LoVo (cell line): Measurements from ENCODE around the gene DAO.

ENCODE experiments used
- DNase-seq: peaks from one replicate; pipeline ENCODE4 v3.0.0-alpha.2; 2016; ENCODE audit warnings: low spot score

Gene DAO

DNA sequence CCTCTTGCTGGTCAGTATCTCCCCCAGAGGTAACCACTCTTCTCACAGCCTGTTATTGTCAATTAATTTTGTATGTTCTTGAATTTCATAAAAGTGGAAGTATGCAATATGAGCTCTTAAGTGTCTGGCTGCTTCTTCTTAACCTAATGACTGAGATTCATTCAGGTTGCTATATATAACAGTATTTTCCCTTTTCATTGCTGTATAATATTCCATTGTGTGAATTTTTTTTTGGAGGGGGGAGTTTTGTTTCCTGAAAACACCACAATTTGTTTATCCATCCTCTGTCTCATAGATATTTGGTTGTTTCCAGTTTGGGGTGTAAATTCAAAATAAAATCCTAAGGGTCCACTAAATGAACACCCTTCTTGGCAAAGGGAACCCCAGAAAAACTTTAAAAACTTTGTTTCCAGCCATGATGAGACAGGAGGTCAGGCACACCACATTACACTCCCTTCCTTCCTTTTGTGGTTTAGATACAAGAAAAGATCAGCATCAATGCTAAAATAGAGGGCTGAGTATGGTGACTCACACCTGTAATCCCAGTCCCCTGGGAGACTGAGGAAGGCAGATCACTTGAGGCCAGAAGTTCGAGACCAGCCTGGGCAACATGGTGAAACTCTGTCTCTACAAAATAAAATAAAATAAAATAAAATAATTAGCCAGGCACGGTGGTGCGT lies 4.1 kb upstream of the DAO start:
- DNase-seq: no peak

- no peak for DNase-seq
Observed at GRCh38 chr12:108876550-108876949, 3.3 kb upstream of the DAO start.

- DNase-seq: peak; percentile 63
Observed at GRCh38 chr12:108881953-108882352, 2.1 kb downstream of the DAO start.

- DNase-seq: peak; percentile 47
Observed at GRCh38 chr12:108884116-108885012, 4.5 kb downstream of the DAO start.

GRCh38 chr12:108886873-108887629 lies 7.2 kb downstream of the DAO start:
- no peak for DNase-seq

DNA sequence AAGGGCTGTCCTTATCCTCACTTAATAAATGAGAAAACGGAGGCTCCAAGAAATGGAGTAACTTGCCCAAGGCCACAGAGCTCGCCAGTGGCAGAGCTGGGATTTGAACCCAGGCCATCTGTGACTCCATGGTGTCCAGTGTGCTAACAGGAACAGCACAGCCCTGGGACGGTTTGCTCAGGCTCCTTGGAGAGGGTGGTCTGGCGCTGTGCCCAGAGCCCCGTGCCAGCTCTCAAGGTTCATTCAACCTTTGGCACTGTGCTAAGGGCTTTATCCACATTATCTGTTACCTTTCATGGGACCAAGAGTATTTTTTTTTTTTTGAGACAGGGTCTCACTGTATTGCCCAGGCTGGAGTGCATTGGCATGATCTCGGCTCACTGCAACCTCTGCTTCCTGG lies 8.1 kb downstream of the DAO start:
- no peak for DNase-seq

DNA sequence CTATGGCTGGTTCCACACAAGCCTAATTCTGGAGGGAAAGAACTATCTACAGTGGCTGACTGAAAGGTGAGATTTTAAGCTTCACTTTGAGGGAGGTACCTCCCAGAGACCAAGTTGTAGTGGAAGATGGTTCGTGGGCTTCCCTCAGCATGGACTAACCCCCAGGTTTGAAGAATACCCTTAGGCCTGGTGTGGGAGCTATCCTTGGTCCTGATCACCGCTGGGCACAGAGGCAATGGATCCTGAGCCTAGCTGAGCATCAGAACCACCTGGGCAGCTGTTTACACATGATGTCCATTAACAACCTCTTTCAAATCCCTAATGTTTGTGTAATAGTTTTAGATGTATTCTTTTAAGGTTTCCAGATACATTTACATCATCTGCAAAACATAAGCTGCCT lies 10.3 kb downstream of the DAO start:
- no peak for DNase-seq

- no peak for DNase-seq
Observed at GRCh38 chr12:108895220-108895802, 15.4 kb downstream of the DAO start.

DNA sequence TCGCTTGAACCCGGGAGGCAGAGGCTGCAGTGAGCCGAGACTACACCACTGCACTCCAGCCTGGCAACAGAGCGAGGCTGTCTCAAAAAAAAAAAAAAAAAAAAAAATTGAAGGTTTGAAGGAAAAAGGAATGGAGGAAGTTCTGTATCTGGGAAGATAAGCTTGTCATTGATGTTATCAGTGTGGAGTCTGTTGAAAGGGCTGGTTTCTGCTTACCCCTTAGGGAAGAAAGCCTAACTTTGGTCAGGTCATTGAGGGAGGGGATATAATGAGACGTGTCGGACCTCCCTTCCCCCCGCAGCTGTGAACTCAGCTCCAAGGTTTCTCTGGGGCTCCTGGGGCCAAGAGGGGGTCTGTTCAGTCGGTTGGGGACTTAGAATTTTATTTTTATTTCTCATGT lies 16.4 kb downstream of the DAO start:
- DNase-seq: no peak

GRCh38 chr12:108896817-108897216 lies 16.9 kb downstream of the DAO start:
- no peak for DNase-seq

GRCh38 chr12:108899145-108899544 lies 19.3 kb downstream of the DAO start:
- DNase-seq: no peak

- DNase-seq: no peak
Observed at GRCh38 chr12:108905725-108906124, 25.8 kb downstream of the DAO start.

GRCh38 chr12:108906971-108907370 lies 27.1 kb downstream of the DAO start:
- DNase-seq: no peak

GRCh38 chr12:108907839-108908351 lies 28.0 kb downstream of the DAO start:
- DNase-seq: peak; percentile 20

- no peak for DNase-seq
Observed at GRCh38 chr12:108910336-108910735, 30.4 kb downstream of the DAO start.

DNA sequence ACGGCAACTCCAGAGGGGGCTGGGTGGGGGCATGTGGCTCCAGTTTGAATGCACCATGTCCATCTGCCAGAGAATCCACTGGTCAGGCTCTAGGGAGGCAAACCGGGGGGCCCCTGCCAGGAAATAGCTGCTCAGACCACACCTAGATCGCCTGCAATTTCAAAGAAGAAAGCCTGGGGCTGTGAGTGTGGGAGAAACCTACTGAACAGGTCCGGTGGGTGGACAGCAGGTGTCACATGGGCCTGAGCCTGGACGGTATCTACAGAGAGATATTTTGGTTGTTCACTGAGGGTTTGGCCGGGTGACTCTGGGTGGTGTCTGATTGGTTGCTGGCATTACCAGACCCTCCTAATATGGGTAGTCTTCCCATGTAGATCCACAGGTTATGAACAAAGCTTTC lies 32.0 kb downstream of the DAO start:
- peak; percentile 40 for DNase-seq

DNA sequence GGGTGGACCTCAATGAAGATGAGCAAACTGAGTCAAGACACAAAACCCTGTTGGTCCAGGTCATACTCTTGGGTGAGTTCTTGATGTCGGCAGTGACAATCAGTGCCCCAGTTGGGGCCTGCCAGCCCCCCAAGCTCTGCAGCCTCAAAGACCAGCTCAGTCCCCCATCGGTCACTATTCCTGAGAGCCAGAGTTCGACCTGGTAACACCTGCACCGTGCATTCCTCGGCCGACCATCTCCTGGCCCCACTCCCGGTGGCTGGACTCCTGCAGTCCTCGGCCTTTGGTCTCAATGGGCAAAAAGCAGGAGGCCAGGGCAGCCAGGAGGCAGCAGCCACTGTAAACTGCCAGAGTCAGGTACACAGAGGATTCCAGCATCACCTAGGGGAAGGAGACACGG lies 32.5 kb downstream of the DAO start:
- no peak for DNase-seq

- no peak for DNase-seq
Observed at GRCh38 chr12:108914121-108914531, 34.2 kb downstream of the DAO start.

- no peak for DNase-seq
Observed at GRCh38 chr12:108915632-108916133, 35.8 kb downstream of the DAO start.

GRCh38 chr12:108916336-108916735 lies 36.4 kb downstream of the DAO start:
- DNase-seq: no peak

DNA sequence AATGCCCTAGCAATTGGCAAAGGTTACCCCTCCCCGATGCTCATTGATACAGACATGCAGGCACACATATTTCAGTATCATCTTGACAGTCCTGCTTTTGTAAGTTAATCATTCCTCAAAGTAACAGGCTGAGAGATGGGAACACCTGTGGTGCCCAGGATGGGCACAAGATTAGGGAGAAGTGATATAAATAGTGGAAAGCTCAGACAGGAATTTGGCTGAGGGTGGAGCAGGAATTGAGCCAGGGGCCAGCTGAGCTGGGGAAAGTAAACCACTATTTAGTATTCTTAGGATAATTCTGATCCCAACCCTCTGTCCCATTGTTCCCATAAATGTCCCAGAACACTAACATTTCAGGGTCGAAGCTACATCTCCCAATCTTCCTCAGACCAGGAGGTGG lies 38.3 kb downstream of the DAO start:
- no peak for DNase-seq
